NOMO-1 treated with DMSO at 0.1 percent for 48 hours (cell line): ENCODE measurements around the gene FAM120A.

ENCODE experiments used
- DNase-seq: peaks from one replicate; lab custom pipeline; 2025; ENCODE audit not compliant: unreplicated experiment; lab: John Stamatoyannopoulos, UW

The FAM120A gene

GRCh38 chr9:93591301-93592007 lies 140.0 kb downstream of the FAM120A start:
- no peak for DNase-seq

DNA sequence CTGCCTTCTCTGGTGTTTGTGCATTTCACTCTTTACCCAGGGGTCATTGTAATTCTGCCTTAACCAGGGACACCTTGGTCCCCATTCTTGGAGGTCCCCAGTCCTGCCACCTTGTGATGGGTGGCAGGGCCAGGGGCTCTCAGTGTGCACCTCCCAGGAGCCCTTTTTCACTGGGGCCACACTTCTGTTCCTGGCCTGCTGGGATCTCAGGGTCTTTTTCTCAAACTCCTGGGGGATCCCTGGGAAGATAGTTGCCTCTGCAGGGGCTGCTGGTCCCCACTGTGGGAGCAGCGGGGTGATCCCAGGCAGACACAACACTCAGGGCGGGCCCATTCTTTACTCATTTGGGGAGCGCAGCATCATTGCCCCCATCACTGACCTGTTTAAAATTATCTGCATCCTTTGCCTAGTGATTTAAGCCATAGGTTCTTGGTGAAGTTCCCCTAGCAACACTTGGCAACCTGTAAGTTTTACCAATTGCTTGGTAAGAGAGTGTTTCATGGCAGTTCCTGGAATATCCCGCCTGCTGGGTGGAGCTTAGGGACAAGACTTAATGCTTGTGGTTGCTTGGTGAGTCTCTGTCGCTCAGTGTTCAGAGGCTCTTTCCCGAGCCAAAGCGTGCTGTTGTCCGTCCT lies 140.6 kb downstream of the FAM120A start:
- DNase-seq: no peak

DNA sequence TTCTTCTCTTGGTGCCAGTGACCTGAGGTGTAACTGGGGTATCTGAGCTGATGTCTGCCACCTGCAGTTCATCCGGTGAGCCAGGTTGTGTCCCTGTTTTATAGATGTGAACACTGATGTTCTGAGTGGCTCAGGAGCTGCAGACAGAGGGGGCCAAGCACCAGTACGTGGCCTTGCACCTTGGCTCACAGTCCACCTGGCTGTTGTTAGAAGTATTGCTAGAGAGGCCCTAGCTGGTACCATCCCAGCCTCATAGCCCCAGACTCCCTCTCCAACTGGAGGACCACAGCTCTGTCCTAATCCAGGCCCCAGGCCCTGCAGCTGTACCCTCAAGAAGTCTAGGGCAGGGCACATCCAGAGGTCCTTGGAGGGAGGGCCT lies 141.1 kb downstream of the FAM120A start:
- no peak for DNase-seq

DNA sequence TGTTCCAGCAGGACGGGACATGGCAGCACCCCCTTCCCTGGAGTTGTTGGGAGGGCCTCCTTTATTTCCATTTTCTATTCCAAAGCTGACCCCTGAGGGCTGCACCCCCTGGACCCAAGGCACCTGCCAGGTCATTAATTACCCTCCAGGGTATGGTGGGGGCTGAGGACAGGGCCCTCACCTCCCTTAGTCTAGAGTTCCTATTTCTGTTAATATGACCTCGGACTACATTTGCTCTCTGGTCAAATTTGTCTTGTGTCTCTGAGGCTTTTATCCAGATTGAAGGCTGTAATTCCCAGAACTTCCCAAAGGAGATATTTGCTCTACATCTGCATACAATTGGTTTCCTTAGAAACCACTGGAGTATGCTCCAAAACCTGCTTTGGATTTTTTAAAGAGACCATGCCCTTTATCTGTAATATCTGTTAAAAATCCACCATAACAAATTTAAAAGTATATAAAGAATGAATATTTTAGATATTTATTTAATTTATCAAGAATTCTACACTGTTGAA lies 141.7 kb downstream of the FAM120A start:
- DNase-seq: no peak

GRCh38 chr9:93594041-93594756 lies 142.7 kb downstream of the FAM120A start:
- DNase-seq: no peak

- no peak for DNase-seq
Observed at GRCh38 chr9:93595461-93595860, 144.0 kb downstream of the FAM120A start.

DNA sequence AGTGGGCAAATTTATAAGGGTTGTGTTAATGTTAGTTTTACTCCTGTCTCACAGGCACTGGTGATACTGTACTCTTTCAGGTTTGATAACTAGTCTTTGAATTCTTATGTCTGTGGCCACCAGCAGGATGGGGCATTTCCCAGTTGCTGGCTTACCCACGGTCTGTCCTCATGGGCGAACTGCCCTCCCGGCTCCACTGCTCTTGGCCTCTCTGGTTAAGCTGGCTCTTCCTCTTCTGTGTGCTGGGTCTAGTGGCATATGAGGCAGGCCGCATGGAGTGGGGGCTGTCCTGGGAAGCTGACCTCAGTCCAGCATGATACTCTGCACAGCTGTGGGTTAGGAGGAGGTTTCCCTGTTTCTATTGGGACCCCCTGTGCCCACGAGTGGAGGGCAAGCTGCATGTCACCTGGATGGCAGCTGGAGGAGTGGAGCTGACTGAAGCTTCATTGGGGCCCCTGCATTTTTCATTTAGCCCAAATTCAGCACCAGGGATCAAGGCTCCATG lies 144.4 kb downstream of the FAM120A start:
- DNase-seq: no peak

GRCh38 chr9:93596399-93596798 lies 144.9 kb downstream of the FAM120A start:
- no peak for DNase-seq

- no peak for DNase-seq
Observed at GRCh38 chr9:93597142-93597706, 145.7 kb downstream of the FAM120A start.

- no peak for DNase-seq
Observed at GRCh38 chr9:93597871-93598646, 146.6 kb downstream of the FAM120A start.

DNA sequence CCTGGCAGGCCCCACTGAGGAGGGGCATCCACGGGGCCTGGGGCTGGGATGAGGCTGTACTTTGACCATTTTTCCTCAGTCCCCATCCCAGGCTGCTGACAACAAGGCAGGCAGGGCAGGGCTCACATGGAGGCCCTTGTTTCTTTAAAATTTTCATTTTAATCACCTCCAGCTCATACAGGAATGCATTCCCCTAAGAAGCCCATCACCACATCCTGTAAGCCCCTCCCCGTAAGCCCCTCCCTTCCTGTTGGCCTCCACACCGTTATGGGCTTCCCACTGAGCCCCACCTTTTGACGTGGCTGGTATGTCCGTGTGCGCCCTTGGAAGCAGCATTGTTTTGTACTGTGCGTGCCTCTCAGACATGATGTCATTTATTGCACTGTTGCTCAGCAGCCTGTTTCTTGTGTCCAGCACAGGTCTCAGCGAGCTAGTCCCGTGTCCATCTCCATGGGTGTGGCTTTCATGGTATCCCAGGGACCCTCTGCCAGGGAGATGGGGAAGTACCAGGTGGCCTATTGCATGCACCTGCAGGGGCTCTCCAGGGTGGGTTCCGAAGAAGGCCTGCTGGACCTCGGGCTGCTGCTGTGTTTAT lies 147.3 kb downstream of the FAM120A start:
- DNase-seq: no peak

GRCh38 chr9:93599571-93600403 lies 148.3 kb downstream of the FAM120A start:
- no peak for DNase-seq

GRCh38 chr9:93600504-93600903 lies 149.0 kb downstream of the FAM120A start:
- no peak for DNase-seq

DNA sequence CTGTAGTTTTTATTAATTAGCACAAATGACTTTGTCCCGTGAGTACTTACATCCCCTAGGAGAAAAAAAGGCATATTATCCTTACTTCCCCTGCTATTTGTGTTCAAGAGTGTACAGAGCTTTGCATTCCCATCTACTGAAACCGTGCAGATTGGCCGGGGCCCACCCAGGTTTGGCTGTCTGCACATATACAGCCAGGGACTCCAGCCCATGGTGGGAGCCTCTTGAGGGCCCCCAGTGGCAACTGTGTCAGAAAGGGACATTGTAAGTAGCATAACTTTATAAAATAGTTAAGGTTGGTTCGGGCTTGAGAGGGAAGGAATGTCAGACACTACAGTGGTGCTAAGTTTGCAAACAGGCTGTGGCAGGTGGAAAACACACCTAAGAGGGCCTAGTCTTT lies 149.6 kb downstream of the FAM120A start:
- DNase-seq: no peak

DNA sequence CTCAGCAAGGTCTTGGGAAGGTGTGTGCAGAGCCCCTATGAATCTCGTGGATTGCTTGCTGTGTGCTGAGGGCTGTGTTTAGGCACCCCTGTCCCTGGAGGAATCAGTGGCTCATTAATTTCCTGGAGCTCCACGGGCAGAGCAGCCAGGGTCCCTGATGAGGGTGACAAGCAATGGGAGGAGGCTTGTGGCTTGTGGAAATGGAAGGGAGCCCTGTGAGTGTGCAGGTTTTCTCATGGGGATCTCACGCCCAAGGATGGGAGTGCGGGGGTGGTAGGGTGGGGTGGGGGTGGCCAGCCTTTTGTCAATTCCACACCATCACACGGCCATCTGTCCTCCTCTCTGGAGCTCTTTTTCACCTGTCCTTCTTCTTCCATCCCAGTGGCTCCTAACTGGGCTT lies 150.2 kb downstream of the FAM120A start:
- DNase-seq: no peak

GRCh38 chr9:93603011-93603410 lies 151.5 kb downstream of the FAM120A start:
- DNase-seq: no peak

GRCh38 chr9:93603906-93604326 lies 152.4 kb downstream of the FAM120A start:
- DNase-seq: no peak

- DNase-seq: no peak
Observed at GRCh38 chr9:93606187-93606586, 154.7 kb downstream of the FAM120A start.

DNA sequence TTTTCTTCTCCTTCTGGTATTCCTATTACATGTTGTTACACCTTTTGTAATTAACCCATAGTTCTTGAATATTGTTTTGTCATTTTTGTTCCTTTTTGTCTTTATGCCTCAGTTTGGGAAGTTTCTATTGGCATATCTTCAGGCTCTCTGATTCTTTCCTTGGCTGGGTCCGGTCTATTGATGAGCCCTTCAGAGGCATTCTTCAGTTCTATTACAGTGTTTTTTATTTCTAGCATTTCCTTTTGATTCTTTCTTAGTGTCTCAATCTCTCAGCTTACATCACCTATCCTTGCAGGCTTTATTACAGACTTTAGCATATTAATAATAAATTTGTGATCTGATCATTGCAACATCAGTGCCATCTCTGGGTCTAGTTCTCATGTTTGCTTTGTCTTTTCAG lies 158.7 kb downstream of the FAM120A start:
- no peak for DNase-seq
